HepG2 (cell line): Measurements from ENCODE around the gene VEGFA. TPM values are rescaled to one million over a fixed set of nuclear protein-coding genes. Genes with fewer than 3 reads are reported as not detected.

Experiments used
- HMG20B ChIP-seq: conservative IDR thresholded peaks from 2 replicates; pipeline ENCODE4 v1.6.1; 2016; ENCODE audit warnings: missing genetic modification reagents, missing compliant biosample characterization
- KLF12 ChIP-seq: sonication (generic); formaldehyde crosslinking; IDR thresholded peaks from 2 replicates; pipeline ENCODE4 v1.4.0; 2020; ENCODE audit warnings: missing genetic modification reagents, borderline replicate concordance
- KLF13 ChIP-seq: sonication (generic); formaldehyde crosslinking; IDR thresholded peaks from 2 replicates; pipeline ENCODE4 v1.4.0; 2020; ENCODE audit warnings: mild to moderate bottlenecking, missing genetic modification reagents
- LCORL ChIP-seq, 2 experiments: fragments of 450-650 bp in 1 of 2; sonication (generic) in 1 of 2; formaldehyde crosslinking in 1 of 2; IDR thresholded peaks; 2 replicates each; pipeline versions ENCODE4 v1.5.0 to v1.6.1; 2017 to 2020; ENCODE audit warnings: antibody characterized with exemption in 1 of 2, missing genetic modification reagents in 1 of 2
- MIER3 ChIP-seq: IDR thresholded peaks from 2 replicates; pipeline ENCODE4 v1.6.1; 2016; ENCODE audit warnings: missing compliant biosample characterization, borderline replicate concordance
- NFATC3 ChIP-seq: sonication (generic); formaldehyde crosslinking; IDR thresholded peaks from 2 replicates; pipeline ENCODE4 v1.5.1; 2020; ENCODE audit warnings: mild to moderate bottlenecking, missing genetic modification reagents
- NR2C2 ChIP-seq: sonication (generic); formaldehyde crosslinking; IDR thresholded peaks from 2 replicates; pipeline ENCODE4 v1.4.0; 2020; ENCODE audit warnings: missing genetic modification reagents, mild to moderate bottlenecking, moderate library complexity, borderline replicate concordance
- REXO4 ChIP-seq: sonication (generic); formaldehyde crosslinking; IDR thresholded peaks from 2 replicates; pipeline ENCODE4 v1.8.0; 2022; ENCODE audit warnings: missing genetic modification reagents, mild to moderate bottlenecking, borderline replicate concordance
- SIX4 ChIP-seq: sonication (generic); formaldehyde crosslinking; IDR thresholded peaks from 2 replicates; pipeline ENCODE4 v1.4.0; 2020; ENCODE audit warnings: missing genetic modification reagents
- SNAPC2 ChIP-seq: sonication (generic); formaldehyde crosslinking; IDR thresholded peaks from 2 replicates; pipeline ENCODE4 v1.8.1; 2022; ENCODE audit warnings: mild to moderate bottlenecking, missing genetic modification reagents
- TARDBP ChIP-seq: sonication (generic); formaldehyde crosslinking; IDR thresholded peaks from 2 replicates; pipeline ENCODE4 v1.8.0; 2022; ENCODE audit warnings: mild to moderate bottlenecking, missing genetic modification reagents
- ZMYM2 ChIP-seq: sonication (generic); formaldehyde crosslinking; IDR thresholded peaks from 2 replicates; pipeline ENCODE4 v1.8.0; 2022; ENCODE audit warnings: mild to moderate bottlenecking, missing genetic modification reagents
- ZMYM3 ChIP-seq: sonication (generic); formaldehyde crosslinking; IDR thresholded peaks from 2 replicates; pipeline ENCODE4 v1.5.1; 2020; ENCODE audit warnings: mild to moderate bottlenecking, missing genetic modification reagents
- ZNF260 ChIP-seq: sonication (generic); formaldehyde crosslinking; IDR thresholded peaks from 2 replicates; pipeline ENCODE4 v1.4.0; 2020; ENCODE audit warnings: missing genetic modification reagents, low read depth, mild to moderate bottlenecking, borderline replicate concordance
- ZNF562 ChIP-seq: sonication (generic); formaldehyde crosslinking; IDR thresholded peaks from 2 replicates; pipeline ENCODE4 v1.8.0; 2022; ENCODE audit warnings: missing genetic modification reagents, borderline replicate concordance
- ZNF720 ChIP-seq: sonication (generic); formaldehyde crosslinking; IDR thresholded peaks from 2 replicates; pipeline ENCODE4 v1.4.0; 2020; ENCODE audit warnings: missing genetic modification reagents
- polyA plus RNA-seq, 8 experiments: library from polyadenylated mRNA; depleted of rRNA in 3 of 8; stranded (reverse) in 7 of 8; unstranded in 1 of 8; fragments of >200 nt; fragmentation: Illumina TruSeq in 4 of 8; extraction: Trizol in 4 of 8; gene quantifications; 2 replicates each; pipeline versions ENCODE4 v1.2.1 to v1.2.3, GENCODE V29; 2011 to 2016; ENCODE audit warnings: low read depth in 4 of 8, missing spikeins in 1 of 8, mixed read lengths in 1 of 8; ENCODE audit not compliant: insufficient read depth in 1 of 8
- total RNA-seq, 5 experiments: library from RNA; depleted of rRNA; stranded (reverse); fragments of >200 nt; fragmentation: Illumina TruSeq; extraction: Trizol; gene quantifications; 2 replicates each; pipeline ENCODE4 v1.2.3, GENCODE V29; 2016; ENCODE audit warnings: low read depth in 1 of 5
- TF ChIP-seq, protein P1 (sequence below): sonication (generic); formaldehyde crosslinking; IDR thresholded peaks from 2 replicates; pipeline ENCODE4 v1.4.0; 2020; ENCODE audit warnings: missing genetic modification reagents
- TF ChIP-seq, protein P2 (sequence below): sonication (generic); formaldehyde crosslinking; IDR thresholded peaks from 2 replicates; pipeline ENCODE4 v1.4.0; 2020; ENCODE audit warnings: low read depth, mild to moderate bottlenecking, missing genetic modification reagents
- TF ChIP-seq, protein P3 (sequence below), 2 experiments: fragments of 450-650 bp in 1 of 2; sonication (generic) in 1 of 2; formaldehyde crosslinking; IDR thresholded peaks; 2 replicates each; pipeline versions ENCODE4 v1.5.0 to v1.8.0; 2020 to 2022; ENCODE audit warnings: mild to moderate bottlenecking in 1 of 2, missing genetic modification reagents in 1 of 2
- TF ChIP-seq, protein P4 (sequence below): sonication (generic); formaldehyde crosslinking; IDR thresholded peaks from 2 replicates; pipeline ENCODE4 v1.8.0; 2022; ENCODE audit warnings: mild to moderate bottlenecking, missing genetic modification reagents; ENCODE audit not compliant: insufficient replicate concordance

VEGFA gene
- total and polyA plus RNA-seq, 2 of the 13 experiments (the other 11 are each of a cell fraction or from before 2014, with no cell fraction given) = 68.1 to 629 TPM

DNA sequence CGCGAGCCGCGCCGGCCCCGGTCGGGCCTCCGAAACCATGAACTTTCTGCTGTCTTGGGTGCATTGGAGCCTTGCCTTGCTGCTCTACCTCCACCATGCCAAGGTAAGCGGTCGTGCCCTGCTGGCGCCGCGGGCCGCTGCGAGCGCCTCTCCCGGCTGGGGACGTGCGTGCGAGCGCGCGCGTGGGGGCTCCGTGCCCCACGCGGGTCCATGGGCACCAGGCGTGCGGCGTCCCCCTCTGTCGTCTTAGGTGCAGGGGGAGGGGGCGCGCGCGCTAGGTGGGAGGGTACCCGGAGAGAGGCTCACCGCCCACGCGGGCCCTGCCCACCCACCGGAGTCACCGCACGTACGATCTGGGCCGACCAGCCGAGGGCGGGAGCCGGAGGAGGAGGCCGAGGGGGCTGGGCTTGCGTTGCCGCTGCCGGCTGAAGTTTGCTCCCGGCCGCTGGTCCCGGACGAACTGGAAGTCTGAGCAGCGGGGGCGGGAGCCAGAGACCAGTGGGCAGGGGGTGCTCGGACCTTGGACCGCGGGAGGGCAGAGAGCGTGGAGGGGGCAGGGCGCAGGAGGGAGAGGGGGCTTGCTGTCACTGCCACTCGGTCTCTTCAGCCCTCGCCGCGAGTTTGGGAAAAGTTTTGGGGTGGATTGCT lies 1.3 kb downstream of the VEGFA start (continued):
- TF ChIP-seq, protein P1, sequence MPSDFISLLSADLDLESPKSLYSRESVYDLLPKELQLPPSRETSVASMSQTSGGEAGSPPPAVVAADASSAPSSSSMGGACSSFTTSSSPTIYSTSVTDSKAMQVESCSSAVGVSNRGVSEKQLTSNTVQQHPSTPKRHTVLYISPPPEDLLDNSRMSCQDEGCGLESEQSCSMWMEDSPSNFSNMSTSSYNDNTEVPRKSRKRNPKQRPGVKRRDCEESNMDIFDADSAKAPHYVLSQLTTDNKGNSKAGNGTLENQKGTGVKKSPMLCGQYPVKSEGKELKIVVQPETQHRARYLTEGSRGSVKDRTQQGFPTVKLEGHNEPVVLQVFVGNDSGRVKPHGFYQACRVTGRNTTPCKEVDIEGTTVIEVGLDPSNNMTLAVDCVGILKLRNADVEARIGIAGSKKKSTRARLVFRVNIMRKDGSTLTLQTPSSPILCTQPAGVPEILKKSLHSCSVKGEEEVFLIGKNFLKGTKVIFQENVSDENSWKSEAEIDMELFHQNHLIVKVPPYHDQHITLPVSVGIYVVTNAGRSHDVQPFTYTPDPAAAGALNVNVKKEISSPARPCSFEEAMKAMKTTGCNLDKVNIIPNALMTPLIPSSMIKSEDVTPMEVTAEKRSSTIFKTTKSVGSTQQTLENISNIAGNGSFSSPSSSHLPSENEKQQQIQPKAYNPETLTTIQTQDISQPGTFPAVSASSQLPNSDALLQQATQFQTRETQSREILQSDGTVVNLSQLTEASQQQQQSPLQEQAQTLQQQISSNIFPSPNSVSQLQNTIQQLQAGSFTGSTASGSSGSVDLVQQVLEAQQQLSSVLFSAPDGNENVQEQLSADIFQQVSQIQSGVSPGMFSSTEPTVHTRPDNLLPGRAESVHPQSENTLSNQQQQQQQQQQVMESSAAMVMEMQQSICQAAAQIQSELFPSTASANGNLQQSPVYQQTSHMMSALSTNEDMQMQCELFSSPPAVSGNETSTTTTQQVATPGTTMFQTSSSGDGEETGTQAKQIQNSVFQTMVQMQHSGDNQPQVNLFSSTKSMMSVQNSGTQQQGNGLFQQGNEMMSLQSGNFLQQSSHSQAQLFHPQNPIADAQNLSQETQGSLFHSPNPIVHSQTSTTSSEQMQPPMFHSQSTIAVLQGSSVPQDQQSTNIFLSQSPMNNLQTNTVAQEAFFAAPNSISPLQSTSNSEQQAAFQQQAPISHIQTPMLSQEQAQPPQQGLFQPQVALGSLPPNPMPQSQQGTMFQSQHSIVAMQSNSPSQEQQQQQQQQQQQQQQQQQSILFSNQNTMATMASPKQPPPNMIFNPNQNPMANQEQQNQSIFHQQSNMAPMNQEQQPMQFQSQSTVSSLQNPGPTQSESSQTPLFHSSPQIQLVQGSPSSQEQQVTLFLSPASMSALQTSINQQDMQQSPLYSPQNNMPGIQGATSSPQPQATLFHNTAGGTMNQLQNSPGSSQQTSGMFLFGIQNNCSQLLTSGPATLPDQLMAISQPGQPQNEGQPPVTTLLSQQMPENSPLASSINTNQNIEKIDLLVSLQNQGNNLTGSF = no peak
- no peak for TF ChIP-seq ZNF720
- TF ChIP-seq SNAPC2 (CRISPR knock-in tag) = 0 out of 2 replicates have a peak, but pooled peaks have one; percentile 80
- TF ChIP-seq KLF13 (CRISPR knock-in tag) = peak; percentile 71; the same call in 1 of the 2 replicates
- 0 out of 2 replicates have a peak, but pooled peaks have one; percentile 20 for TF ChIP-seq HMG20B (CRISPR knock-in tag)
- TF ChIP-seq TARDBP (CRISPR knock-in tag) = peak; percentile 92
- TF ChIP-seq ZMYM2 (CRISPR knock-in tag) = peak; percentile 34; the same call in 1 of the 2 replicates
- peak; percentile 66; the same call in 1 of the 2 replicates for TF ChIP-seq NR2C2 (CRISPR knock-in tag)
- TF ChIP-seq, protein P2, sequence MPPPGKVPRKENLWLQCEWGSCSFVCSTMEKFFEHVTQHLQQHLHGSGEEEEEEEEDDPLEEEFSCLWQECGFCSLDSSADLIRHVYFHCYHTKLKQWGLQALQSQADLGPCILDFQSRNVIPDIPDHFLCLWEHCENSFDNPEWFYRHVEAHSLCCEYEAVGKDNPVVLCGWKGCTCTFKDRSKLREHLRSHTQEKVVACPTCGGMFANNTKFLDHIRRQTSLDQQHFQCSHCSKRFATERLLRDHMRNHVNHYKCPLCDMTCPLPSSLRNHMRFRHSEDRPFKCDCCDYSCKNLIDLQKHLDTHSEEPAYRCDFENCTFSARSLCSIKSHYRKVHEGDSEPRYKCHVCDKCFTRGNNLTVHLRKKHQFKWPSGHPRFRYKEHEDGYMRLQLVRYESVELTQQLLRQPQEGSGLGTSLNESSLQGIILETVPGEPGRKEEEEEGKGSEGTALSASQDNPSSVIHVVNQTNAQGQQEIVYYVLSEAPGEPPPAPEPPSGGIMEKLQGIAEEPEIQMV (CRISPR knock-in tag) = peak; percentile 76; the same call in 1 of the 2 replicates
- no peak for TF ChIP-seq LCORL (IDR thresholded peaks at IDR 0.05)
- peak; percentile 75; the same call in 1 of the 2 replicates for TF ChIP-seq LCORL (CRISPR knock-in tag; IDR thresholded peaks at IDR 0.05)
- TF ChIP-seq KLF12 (CRISPR knock-in tag) = peak; percentile 76; the same call in 1 of the 2 replicates
- no peak for TF ChIP-seq MIER3 (CRISPR knock-in tag)
- TF ChIP-seq ZNF260 (CRISPR knock-in tag) = no peak
- TF ChIP-seq, protein P3, sequence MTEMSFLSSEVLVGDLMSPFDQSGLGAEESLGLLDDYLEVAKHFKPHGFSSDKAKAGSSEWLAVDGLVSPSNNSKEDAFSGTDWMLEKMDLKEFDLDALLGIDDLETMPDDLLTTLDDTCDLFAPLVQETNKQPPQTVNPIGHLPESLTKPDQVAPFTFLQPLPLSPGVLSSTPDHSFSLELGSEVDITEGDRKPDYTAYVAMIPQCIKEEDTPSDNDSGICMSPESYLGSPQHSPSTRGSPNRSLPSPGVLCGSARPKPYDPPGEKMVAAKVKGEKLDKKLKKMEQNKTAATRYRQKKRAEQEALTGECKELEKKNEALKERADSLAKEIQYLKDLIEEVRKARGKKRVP (CRISPR knock-in tag; IDR thresholded peaks at IDR 0.05) = no peak; a peak in 1 of 4 replicates
- TF ChIP-seq ZMYM3 (CRISPR knock-in tag) = peak; percentile 63; the same call in 1 of the 2 replicates
- no peak; the same call in 1 of the 2 replicates for TF ChIP-seq REXO4
- TF ChIP-seq ZNF562 = no peak
- no peak for TF ChIP-seq SIX4
- TF ChIP-seq, protein P4, sequence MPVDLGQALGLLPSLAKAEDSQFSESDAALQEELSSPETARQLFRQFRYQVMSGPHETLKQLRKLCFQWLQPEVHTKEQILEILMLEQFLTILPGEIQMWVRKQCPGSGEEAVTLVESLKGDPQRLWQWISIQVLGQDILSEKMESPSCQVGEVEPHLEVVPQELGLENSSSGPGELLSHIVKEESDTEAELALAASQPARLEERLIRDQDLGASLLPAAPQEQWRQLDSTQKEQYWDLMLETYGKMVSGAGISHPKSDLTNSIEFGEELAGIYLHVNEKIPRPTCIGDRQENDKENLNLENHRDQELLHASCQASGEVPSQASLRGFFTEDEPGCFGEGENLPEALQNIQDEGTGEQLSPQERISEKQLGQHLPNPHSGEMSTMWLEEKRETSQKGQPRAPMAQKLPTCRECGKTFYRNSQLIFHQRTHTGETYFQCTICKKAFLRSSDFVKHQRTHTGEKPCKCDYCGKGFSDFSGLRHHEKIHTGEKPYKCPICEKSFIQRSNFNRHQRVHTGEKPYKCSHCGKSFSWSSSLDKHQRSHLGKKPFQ (CRISPR knock-in tag) = peak; percentile 75
- TF ChIP-seq NFATC3 (CRISPR knock-in tag) = peak; percentile 51; the same call in 1 of the 2 replicates
